Endometrium (tissue), 2 donors: ENCODE measurements around the gene TAOK1.
A peak's percentile ranks its signal among the peaks of the same experiment; 100 is the strongest.
"Not testable (repeated sequence)": the region's sequence is repeated elsewhere in the genome, so short reads cannot be mapped to it uniquely, and the experiment has no call there.

Experiments used
- FAIRE-seq: peaks from 2 replicates; lab custom pipeline; 2012; peaks lifted over from hg19 to GRCh38; lab: Jason Lieb, UNC
- donor health status: control.
- donor health status: control.

TAOK1 gene

GRCh38 chr17:29389982-29390850 lies at the start of gene TAOK1:
TAOK1 (plus strand) TSS chr17:29390363; CDS start chr17:29451549, 61,186 bp downstream.
- peak; percentile 59 for FAIRE-seq

DNA sequence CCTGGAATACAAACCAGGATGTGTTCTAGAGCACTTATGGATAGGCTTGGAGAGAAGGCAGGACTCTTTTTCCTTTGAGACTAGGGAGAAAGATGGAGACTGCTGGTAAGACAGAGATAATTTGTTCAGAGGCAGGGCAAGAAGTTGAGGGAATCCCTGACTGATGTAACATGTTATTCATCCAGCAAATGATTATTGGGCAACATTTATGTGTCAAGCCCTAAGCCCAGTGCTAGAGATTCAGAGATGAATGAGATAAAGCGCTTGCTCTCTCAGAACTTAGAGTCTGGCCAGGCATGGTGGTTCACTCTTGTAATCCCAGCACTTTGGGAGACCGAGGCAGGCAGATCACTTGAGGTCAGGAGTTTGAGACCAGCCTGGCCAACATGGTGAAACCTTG lies 48.4 kb upstream of the TAOK1 start:
- FAIRE-seq, result no peak

DNA sequence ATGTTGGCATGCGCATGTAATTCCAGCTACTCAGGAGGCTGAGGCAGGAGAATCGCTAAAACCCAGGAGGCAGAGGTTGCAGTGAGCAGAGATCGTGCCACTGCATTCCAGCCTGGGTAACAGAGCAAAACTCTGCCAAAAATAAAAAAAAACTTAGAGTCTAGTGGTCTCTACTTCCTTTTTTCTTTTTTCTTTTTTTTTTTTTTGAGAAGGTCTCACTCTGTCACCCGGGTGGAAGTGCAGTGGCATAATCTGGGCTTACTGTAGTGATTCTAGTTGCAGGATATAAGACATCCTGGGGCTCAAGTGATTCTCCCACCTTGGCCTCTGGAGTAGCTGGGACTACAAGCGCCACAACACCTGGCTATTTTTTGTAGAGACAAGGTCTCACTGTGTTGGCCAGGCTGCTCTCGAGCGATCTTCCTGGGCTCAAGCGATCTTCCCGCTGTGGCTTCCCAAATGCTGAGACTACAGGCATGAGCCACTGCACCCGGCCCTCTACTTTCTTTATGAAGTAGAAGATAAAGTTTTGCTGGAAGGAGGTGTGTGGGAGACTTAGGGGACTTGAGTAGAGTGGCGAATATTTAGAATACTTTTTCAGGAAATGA lies 47.9 kb upstream of the TAOK1 start:
- no peak for FAIRE-seq

GRCh38 chr17:29344201-29344856 lies 45.8 kb upstream of the TAOK1 start:
- no peak for FAIRE-seq

GRCh38 chr17:29345066-29345465 lies 45.1 kb upstream of the TAOK1 start:
- FAIRE-seq, result no peak

GRCh38 chr17:29345470-29345869 lies 44.7 kb upstream of the TAOK1 start:
- not testable (repeated sequence) for FAIRE-seq

- no peak for FAIRE-seq
Measured at GRCh38 chr17:29346462-29346861, 43.7 kb upstream of the TAOK1 start.

DNA sequence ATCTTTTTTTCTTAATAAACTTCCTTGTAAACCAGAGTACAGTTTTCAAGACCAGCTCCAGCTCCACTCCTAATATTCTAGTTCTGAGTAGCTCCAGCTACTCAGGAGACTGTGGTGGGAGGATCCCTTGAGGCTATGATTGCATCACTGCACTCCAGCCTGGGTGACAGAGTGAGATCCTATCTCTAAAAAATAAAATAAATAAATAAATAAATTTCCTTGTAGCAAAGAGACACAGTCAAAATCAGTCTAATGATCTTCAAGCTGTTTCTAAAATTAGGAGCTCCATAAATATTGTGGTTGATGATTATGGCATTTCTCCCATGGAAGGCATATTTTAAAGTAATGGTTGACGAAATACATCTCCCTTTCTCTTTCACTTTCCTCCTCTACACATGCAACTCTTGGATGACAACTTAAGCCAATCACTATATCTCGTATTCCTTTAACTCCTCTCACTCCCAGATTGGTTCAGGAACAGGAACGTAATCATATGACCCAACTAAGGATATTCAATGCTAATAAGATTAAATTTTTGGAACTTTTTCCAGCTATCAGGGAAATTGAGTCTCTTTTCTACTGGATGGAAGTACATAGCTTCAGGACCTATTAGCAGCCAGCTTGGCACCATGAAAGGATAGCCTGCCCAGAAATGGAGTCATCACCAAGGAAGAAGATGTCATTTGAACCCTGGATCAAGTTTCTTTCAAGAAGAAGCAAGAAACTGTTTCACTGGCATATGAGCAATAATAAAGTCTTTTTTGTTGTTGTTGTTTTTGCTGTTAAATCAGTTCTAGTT lies 42.1 kb upstream of the TAOK1 start:
- no peak for FAIRE-seq

DNA sequence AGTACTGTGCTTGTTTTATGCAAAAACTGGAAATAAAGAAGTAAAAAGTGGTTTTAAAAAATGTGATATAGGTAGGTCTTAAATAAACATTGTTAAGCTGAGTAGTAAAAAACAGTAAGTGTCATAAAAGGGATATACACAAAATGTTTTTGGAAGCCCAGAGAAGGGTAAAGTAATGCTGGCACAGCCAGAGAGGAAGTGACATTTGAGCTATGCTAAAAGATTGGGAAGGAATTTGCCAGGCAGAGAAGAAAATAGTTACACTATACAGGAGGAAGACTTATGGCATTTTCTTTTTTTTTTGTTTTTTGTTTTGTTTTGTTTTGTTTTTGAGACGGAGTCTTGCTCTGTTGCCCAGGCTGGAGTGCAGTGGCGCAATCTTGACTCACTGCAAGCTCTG lies 40.8 kb upstream of the TAOK1 start:
- FAIRE-seq, result no peak

GRCh38 chr17:29352146-29352545 lies 38.0 kb upstream of the TAOK1 start:
- no peak for FAIRE-seq

DNA sequence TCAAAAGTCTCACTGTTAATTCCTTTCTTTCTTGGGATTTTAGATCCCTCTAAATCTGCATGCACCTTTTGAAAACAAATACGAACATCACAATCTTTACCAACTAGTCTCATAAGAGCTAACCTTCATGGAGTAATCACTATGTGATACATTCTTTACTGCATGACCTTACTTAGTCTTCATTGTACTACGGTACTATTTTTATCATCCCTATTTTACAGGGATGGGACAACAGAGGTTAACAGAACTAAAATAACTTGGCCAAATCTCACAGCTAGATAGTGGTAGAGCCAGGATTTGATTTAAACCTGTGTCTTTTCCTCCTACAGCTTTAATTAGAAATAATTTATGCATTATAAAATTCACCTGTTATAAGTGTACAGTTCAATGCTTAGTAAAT lies 32.9 kb upstream of the TAOK1 start:
- FAIRE-seq, result no peak

- no peak for FAIRE-seq
Measured at GRCh38 chr17:29357821-29358232, 32.3 kb upstream of the TAOK1 start.

DNA sequence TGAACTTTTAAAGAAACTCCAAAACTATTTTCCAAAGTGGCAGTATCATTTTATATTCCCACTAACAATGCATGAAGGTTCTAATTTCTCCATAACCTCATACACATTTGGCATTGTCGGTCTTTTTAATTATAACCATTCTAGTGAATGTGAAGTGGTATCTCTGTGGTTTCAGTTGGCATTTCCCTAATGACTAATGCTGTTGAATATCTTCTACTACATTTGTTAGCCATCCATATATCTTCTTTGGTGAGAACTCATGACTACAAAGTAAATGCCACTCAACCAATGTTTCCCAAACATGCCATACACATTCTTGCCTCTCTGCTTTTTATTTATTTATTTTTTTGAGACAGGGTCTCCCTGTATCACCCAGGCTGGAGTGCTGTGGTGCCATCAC lies 31.7 kb upstream of the TAOK1 start:
- no peak for FAIRE-seq

DNA sequence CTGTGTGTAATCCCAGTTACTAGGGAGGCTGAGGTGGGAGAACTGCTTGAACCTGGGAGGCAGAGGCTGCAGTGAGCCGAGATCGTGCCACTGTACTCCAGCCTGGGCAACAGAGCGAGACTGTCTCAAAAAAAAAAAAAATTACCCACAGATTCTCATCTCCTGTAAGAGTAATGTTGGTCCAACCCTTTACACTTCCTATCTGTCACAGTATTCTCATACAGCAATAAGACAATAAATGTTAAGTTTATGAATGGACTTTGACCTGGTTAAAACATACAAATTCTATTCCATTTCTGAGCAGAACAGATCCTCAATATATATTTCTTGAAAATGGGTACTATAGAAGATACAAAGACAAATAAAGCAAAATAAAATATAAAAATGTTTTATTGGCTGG lies 30.4 kb upstream of the TAOK1 start:
- no peak for FAIRE-seq

DNA sequence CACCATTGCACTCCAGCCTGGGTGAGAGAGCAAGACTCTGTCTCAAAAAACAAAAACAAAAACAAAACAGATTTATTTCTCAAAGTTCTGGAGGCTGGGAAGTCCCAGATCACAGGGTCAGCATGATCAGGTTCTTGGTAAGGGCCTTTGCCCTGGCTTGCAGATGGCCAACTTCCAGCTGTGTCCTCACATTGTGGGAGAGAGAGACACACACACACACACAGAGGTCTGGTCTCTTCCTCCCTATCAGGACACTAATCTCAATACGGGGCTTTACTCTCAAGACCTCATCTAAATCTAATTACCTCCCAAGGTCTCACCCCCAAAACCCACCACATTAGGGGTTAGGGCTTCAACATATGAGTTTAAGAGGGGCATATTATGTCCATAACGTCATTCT lies 26.4 kb upstream of the TAOK1 start:
- FAIRE-seq, result no peak

DNA sequence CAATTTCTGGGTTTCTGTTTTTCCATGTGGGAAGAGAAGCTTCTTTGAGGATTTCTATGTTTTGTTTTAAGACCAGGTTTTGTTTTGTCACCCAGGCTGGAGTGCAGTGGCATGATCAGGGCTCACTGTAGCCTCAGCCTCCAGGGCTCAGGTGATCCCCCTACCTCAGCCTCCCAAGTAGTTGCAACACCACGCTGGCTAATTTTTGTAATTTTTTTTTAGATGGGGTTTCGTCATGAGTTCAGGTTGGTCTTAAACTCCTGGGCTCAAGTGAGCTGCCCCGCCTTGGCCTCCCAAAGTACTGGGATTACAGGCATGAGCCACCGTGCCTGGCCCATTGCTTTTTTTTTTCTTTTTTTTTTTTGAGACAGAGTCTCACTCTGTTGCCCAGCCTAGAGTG lies 25.5 kb upstream of the TAOK1 start:
- no peak for FAIRE-seq

GRCh38 chr17:29368161-29368560 lies 22.0 kb upstream of the TAOK1 start:
- FAIRE-seq, result no peak

DNA sequence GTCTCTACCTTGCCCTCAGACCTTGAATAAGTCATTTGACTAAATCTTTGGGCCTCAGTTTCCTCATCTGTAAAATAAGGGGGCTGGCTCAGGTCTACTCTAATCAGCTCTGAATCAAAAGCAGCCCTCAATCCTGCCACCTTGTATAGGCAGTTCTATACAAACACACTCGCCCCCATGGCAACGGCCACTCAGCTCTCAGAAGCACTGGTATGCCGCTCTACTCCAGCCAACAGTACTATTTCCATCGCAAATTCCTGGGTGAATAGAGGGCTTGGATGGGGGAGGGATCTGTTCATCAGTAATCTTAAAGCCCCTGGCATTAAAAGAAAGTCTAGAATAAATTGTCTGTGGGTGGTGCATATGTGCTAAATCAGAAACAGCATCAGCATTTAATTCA lies 21.2 kb upstream of the TAOK1 start:
- FAIRE-seq, result no peak

GRCh38 chr17:29369831-29370735 lies 20.1 kb upstream of the TAOK1 start:
- peak; percentile 85 for FAIRE-seq

GRCh38 chr17:29376667-29377270 lies 13.4 kb upstream of the TAOK1 start:
- no peak for FAIRE-seq

DNA sequence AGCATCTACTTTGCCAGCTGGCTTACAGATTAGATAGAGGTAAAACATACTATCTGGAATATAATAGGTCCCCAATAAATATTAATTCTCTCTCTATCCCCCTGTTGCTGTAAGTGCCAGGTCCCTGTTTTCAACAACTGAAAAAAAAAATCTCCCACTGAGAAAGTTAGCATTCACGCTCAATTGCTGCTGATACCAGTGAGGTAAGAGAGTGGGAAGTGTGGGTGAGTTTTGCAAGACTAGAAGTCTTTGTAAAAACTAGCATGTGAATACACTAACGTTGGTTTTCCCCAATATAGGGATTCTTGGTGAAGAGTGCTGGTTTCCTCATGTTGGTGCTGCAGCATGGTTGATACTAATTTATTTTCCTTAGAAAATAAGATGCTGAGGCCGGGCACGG lies 11.7 kb upstream of the TAOK1 start:
- FAIRE-seq, result no peak
